Putamen (tissue), 1 donor: Measurements from ENCODE around the gene JAK1.

Experiments used
- DNase-seq: peaks from one replicate; pipeline ENCODE4 v3.0.0-alpha.2; 2016; ENCODE audit warnings: low spot score

The JAK1 gene

DNA sequence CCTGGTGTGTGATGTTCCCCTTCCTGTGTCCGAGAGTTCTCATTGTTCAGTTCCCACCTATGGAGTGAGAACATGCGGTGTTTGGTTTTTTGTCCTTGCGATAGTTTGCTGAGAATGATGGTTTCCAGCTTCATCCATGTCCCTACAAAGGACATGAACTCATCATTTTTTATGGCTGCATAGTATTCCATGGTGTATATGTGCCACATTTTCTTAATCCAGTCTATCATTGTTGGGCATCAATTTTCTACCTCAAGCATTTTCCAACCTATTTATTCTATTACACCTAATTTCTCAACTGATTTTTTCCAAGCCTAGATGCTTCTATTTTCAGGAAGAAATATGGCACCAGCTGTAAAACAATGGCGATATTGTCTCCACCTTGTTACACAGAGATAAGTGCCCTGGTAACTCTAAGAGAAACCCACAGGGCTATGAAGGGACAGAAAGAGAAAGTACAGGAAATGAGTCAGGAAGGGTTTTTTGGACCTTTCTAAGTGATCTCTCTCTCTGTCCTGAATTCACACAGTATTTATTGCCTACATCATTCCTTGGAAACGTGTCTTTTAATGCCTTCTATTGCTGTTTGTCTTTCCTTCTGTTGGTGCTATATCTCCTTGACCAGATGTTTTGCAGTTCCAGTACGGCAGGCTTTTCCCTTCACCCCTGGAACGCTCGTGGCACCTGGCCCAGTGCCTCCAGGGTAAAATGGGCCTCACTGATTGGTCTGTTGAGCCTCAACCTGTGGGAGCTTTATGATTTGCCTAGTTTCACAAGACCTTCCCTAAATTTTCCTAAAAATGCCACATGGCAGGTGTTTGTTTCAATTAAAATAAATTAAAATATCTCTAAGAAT, 14.6 kb upstream of the JAK1 start:
- no peak for DNase-seq

DNA sequence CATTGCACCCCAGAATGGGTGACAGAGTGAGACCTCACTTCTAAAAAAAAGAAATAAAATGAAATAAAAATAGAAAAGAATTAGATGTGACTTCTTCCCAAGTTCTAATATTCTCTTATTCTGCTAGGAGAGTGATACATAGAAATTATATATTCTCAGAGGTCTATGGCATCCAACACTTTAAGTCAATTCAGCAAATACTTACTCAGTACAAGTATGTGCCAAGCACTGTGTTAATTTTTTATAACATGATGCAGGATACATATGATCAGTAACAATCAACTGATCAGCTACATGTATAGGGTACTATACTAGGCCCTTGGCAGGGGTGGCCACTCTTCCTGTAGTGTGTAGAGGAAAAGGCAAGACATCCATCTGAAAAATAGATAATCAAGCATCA, 13.0 kb upstream of the JAK1 start:
- DNase-seq, result no peak

DNA sequence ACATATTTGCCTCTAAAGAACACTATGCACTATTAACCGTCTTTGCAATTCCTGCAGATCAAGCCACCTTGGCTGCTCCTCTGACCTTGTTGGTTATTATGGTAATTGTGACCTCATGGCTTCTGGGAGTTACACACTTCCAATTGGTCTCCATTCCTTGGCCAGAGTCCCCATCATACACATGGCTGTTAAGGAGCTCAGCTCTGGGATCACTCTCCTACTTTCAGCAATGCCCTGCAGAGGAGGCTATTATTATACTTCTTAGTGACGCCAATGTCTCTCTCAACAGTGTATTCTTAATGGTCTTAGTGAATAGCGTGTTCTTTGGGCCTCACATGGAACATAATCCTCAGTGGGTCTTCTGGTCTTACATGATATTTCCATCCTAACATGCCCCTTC, 10.0 kb upstream of the JAK1 start:
- DNase-seq, result no peak

DNA sequence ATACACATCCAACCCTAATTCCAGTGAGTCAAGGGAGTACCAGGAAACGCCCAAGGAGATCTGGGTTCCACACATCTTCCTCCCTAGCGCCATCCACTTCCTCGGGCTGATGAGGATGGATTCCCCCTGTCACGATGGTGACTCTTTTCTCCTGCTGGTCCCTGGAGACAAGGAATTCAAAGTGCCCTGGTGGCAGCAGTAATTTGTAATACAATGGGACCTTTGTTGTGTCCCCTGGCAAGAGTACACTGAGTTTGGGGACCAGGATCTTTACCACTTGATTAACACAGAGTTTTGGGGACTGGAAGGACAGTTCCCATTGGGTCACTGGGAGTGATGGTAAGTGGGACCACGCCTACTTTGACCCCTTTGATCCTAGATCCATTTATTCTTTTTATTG, 9.4 kb upstream of the JAK1 start:
- no peak for DNase-seq

DNA sequence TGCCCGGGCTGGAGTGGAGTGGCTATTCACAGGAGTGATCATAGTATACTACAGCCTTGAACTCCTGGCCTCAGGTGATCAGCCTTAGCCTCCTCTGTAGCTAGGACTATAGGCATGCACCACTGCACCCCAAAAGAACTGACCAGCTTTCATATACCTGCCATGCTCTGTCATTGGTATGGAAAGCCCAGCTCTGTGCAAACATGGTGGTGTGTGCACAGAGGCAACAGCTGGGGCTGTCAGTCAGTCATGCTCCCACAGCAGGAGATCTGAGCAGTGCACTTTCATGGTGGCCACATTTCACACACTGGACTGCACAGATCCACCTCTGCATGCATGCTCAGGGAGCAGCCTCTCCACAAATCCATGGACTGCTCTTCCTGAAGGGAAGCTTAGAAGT, 8.8 kb upstream of the JAK1 start:
- no peak for DNase-seq

DNA sequence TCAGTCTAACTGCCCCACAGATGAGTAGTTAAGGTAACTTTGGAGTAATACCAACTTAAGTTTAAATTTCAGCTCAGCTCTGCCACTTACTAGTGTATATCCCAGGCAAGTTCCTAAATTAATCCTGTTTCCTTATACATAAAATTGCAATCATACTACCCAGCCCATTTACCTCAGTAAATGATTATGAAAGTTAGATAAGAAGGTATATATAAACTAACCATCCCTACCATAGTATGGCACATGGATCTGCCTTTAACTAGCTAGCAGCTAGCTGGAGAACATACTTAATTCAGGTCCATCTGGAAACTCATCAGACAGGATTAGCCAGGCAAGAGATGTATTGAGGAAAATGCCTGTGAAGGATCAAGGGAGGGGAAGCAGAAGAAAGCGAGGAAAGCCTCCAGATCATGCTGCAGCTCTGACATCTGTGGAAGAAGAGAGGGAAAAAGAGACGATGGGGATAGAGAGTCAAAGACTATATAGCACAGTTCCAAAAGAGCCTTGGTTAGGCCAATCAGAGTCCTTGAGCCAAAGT, 8.0 kb upstream of the JAK1 start:
- no peak for DNase-seq

DNA sequence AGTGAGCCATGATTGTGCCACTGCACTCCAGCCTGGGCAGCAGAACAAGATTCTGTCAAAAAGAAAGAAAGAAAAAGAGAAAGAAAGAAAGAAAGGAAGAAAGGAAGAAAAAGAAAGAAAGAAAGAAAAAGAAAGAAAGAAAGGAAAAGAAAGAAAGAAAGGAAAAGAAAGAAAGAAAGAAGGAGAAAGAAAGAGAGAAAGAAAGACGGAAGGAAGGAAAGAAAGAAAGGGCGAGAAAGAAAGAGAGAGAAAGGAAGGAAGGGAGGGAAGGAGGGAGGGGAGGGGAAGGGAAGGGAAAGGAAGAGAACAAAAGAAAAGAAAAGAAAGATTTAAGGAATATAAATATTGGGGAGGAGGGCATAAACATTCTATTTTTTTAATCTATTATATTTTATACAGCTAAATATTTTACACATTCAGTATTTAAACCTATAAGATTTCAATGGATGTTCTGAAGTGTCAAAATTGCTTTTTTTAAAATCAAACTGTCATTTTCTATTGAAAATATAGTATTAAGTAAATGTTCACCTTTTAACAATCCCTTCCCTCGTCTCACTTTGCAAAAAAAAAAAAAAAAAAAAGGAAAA, 6.8 kb upstream of the JAK1 start:
- DNase-seq, result no peak

DNA sequence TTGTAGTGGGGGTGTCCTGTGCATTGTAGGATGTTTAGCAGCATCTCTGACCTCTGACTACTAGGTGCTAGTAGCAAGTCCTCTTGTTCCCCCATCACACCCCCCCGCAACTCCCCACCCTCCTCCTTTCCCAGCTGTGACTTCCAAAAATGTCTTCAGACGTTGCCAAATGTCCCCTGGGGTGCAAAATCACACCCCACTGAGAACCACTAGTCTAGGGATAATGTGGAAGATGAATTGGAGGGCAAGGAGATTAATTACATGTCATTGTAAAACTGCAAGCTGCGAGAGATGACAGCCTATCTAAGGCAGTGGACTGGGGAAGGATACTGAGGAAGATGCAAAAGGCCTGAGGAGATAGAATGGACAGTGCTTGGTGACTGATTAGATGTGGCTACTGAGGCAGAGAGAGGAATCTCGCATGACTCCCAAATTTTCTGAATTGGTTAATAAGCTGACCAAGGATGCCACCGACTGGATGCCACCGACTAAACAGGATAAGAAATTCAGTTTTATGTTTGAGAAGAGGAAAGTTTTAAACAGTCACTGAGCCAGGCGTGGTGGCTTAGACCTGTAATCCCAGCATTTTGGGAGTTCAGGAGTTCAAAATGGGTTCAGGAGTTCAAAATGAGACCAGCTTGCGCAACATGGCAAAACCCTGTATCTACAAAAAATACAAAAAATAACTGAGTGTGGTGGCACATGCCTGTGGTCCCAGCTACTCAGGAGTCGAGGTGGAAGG, 3.1 kb upstream of the JAK1 start:
- DNase-seq, result no peak

DNA sequence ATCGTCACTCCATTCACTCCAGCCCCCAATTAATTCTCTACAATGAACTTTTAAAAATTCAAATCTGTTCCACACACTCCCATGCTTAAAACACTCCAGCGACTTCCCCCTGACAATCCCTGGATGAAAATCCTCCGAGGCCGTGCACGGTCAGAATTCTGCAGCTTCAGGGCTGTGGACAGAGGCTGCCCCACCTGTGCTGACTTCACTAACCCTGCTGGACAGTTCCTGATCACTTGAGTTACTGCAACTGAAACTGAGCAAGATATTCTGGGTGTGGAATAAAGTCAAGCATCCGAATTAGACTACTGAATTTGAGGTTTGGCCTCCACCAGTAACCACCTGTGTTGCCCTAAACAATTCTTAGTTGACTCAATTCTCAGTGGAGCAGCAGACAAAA, 1.0 kb upstream of the JAK1 start:
- no peak for DNase-seq

DNA sequence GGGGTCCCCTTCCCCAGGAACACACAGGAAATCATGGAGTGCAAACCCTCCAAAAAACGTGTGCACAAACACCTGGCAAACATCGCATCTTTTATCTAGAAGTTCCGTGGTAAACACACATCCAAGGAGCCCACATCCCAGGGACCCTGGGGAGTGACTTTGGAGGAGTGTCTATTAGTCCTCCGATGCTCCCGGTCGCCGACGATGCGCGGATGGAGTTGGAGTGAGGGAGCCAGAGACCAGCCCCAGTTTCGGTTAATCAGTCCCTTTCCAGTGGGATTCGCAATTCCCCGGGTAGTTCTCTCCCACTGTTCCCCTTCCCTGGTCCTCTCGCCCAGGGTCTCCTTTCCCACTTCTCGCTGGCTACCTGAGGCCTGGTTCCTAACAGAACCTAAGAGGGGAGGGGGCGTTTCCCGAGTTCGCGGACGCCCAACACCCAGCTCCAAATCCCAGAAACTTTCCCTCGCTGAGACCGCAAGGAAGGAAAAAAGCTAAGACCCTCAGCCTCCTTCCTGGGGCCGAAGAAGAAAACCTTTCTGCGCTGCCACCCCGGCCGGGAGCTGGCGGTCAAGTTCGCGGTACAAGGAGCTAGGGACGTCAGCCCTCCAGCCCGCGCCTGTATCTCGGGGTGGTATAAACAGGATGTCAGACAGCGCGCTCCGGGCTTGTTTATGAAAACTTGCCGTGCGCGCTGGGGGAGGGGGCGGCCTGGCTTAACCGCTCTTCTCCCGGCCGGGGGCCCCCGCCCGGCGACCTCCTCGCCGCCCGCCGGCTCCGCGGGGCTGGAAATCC, 787 bp downstream of the JAK1 start:
- no peak for DNase-seq

DNA sequence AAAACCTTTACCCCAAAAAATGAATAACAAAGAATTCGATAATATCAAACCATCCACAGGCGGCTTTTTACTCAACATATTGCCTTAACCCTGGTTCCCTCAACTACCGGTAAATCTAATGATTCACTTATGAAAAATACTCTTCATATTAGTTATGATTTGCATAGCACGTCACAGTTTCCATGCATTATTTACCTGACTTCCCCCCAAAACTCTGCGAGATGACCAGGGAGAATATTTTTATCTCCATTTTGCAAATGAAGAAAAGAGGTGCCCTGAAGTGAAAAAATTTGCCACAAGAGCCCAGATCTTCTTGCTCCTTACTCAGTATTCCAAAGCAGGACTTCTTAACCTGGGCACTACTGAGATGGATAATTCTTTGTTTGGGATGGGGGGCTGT, 2.9 kb downstream of the JAK1 start:
- no peak for DNase-seq

DNA sequence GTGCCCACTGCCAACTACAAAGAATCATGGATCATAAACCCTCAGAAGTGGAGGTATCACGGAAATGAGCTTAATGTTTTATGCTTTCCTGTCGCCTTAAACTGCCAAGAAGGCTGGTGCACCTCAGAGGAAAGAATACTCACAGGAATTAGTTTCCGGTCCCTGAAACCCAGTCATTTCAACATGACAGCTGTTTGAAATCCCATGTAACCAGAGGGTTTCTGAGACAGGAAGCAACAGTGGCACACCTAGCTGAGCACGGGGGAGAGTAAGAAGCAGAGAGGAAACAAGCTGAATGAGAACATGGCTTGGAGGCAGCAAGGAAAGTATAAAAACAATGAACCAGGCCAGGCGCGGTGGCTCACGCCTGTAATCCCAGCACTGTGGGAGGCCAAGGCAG, 3.9 kb downstream of the JAK1 start:
- DNase-seq, result no peak

DNA sequence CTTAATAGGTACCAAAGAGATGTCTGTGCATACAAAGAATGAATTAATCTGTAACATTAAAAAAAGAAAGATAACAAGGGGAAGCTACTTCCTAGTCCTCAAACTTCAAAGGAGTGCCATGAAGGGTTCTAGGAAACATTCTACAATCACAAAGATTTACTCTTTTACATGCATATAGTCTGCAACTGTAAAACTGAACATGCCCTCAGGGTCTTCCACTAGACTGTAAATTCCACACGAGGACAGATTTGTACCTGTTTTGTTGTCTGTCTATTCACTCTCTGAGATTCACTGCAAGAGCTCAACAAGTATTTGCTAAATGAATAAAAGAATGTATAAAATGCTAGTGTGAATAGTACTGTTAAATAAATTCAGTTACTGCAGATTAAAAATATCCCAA, 4.4 kb downstream of the JAK1 start:
- no peak for DNase-seq

DNA sequence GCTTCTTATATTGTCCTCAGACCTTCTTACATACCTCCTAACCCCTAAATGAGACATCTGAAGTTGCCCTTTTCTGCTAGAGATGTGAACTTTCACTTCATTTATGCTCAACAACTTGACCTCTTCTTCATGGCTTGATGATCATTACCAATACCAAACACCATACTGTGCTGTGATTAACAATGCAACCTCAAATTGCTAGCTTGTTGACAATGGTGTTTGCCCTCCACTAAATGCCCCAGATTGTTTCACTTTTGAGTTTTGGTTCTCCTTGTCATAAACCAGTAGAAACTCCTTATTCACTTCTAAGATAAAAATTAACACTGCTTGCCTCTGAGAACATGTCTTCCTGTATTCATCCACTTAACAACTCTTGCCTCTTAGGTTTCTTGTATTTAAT, 5.6 kb downstream of the JAK1 start:
- no peak for DNase-seq

DNA sequence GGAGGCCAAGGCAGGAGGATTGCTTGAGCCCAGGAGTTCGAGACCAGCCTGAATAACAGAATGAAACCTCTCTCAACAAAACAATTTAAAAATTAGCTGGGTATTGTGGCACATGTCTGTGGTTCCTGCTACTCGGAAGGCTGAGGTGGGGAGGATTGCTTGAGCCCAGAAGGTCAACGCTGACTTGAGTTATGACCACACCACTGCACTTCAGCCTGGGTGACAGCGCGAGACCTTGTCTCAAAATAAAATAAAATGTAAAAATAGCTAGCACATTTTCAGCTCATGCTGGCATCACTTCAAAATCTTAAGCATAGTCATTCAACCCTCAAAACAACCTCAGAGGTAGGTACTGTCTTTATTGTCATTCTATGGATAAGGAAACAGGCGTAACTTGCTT, 6.4 kb downstream of the JAK1 start:
- no peak for DNase-seq

DNA sequence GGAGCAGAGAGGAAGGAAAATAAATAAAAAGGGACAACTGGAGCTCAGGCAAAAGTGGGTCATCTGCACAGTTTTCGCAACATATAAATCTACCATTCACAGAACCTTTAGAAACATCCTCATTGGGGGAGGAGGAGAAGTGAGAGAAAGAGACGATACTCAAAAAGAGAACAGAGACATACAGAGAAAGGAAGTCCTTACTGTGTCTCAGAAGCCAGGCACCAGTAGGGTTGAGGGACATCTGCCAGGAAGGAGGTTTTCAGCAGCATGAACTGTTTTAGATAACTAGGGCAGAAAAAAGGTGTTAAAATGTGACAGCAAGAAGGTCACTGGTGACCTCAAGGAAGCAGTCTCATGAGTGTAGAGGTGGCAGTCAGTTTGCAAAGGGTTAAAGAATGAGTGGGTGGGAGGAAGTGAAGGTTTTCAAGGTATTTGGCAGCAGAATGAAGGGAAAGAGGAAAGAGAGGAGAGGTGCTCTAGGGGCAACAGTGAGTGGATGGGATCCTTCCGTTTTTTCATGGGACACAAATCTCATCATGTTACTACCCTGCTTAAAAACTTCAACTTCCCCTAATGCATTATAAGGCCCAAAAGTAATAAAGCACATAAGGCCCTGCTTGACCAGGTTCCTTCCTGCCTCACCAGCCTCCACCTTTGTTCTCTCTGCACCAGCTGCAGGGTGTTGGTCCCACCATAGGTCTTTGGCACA, 9.5 kb downstream of the JAK1 start:
- no peak for DNase-seq

DNA sequence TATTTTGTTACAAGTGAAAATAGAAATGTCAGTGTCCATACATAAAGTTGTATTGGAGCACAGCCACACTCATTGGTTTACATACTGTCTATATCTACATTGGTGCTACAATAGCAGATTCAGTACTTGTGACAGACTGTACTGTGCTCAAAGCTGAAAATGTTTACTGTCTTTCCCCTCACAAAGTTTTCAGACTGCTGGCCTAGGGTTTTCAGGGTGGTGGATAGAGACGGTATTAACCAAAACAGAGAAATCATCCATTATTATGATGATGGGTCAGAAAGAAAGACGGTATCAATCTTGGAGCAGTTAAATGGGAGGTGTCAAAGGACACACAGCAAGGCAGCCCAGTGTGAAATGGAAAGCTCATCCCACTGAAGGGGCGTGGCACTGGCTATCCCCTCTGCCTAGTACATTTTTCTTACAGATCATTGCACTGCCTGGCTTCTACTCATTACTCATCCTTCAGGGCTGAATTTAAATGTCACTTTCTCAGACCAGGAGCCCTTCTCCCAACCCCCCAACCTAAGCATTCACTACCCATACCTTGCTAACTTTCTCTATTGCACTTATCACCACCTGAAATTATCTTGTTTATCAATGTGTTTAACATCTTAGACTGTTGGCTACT, 10.2 kb downstream of the JAK1 start:
- DNase-seq, result no peak

DNA sequence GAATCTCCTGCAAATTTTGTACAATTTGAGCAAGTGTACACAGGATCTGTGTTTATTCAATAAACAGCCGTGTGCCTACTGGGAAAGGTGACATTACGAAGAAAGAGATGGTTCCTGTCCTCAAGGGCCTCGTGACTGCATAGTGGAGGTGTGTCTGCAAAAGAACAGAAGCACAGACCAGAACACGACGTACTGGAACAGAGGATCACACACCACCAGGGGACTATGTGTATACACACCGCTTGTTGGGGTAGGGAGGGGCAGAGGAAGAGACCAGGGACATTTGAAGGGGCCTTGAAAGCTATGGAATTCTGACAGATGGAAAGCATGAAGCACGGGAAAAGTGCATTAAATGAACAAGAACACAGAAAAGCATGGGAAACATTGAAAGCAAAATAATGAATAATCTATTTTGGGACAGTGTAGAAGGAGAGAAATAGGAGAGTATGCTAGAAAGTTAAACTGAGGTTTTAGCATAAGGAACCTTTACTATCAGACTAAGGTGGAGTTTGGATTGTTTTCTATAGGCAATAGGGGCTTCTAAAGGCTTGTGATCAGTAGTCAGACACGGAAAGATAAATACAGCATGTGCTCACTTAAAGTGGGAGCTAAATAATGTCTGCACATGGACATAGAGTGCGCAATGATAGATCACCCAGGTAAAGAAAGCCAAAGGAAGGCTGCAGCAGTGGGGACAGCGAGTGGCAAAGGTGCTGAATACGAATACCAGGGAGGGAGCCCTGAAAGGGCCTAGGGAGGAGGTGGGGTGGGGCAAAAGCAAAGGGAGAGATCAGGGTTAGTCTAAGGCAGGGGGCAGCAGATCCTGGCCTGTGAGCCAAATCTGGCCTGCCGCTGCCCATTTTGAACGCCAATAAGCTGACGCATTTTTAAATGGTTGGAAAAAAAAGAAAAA, 11.0 kb downstream of the JAK1 start:
- no peak for DNase-seq

DNA sequence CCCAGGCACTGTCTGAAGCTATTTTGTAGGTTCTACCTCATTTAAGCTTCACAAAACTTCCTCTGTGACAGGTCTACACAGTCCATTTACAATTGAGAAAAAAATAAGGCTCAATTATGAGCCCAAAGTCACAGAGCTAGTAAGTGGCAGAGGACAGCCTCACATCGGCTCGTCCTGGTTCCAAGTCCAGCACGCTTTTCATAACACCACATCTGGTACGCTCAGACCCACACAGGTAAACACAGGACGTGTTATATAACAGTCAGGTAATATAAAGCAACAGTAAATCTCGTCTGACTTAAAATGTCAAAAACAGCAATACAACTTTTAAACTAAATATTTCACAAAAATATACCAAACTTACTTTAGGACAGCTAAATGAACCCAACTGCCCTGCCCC, 13.1 kb downstream of the JAK1 start:
- DNase-seq, result no peak

DNA sequence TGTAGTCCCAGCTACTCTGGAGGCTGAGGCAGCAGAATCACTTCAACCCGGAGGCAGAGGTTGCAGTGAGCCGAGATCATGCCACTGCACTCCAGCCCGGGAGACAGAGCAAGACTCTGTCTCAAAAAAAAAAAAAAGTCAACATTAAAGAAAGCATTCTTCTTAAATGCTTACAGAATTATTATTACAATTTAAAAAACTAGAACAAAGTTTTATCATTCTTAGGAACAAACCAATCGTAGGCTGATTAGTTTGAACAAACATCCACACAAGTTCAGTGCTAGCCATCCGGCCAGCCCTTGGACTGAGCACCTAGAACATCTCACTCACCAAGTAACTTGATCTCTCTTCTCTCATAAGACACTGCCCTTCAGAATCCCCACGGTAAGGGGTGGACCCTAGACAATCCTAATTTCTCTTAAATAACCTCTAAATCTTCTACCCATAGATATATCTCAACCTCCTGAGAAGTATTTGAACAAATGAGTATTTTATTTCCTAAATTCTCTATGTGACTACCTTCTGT, 16.0 kb downstream of the JAK1 start:
- DNase-seq, result no peak
